Right ventricle myocardium superior (tissue), 1 donor: ENCODE data around the gene ANKRD52. TPM values are rescaled to one million over a fixed set of nuclear protein-coding genes. Genes with fewer than 3 reads are reported as not detected.
A peak's percentile ranks its signal among the peaks of the same experiment; 100 is the strongest.

Experiments
- ATAC-seq: fragments of 200-7000 bp; cut with Tn5 transposase; one replicate; pipeline ENCODE4 v1.9.1; 2020; ENCODE audit warnings: mild to moderate bottlenecking; ENCODE audit not compliant: poor library complexity
- DNase-seq: peaks from one replicate; pipeline ENCODE4 v3.0.0-alpha.2; 2020
- intact Hi-C: fragments of 100-400 bp; cut with DNase I; formaldehyde crosslinking; loops from one replicate; pipeline ENCODE4 v1.11.2; 2022
- total RNA-seq: library from RNA; stranded (reverse); fragmentation: NEBNext Ultra II Directional; extraction: Animal tissue kit (Norgen Biotek cat#: 25700); gene quantifications from one replicate; pipeline ENCODE4 v1.2.1, GENCODE V29; 2021
- donor health status: DM: no; HTN: yes; CAD: no; lungs with severe emphysema.

Gene ANKRD52
- total RNA-seq, 1 donor from 2014 or later = 24.6 TPM

DNA sequence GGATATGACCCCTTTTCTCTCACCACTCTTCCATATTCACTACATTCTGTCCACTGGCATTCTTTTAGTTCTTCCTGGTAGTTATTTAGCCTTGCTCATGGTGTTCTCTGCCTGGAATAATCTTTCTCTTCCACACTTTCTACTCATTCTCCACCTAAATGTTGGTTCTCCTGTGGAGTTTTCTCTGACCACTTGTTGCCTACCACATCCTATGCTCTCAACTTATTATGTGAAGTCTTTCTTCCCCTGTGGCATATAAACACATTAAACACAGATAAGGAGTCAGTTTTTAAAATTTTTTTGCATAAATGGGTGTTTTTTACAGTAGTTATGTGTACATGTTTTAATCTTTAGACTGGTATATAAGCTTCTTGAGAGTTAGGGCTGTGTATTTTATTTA is 65.6 kb downstream of the ANKRD52 start:
- intact Hi-C loops = loop anchor here (5.0 kb wide), 1 partner anchor 275 kb away; the partner anchor contains the start of gene SPRYD4
- no peak for DNase-seq
- no peak for ATAC-seq

DNA sequence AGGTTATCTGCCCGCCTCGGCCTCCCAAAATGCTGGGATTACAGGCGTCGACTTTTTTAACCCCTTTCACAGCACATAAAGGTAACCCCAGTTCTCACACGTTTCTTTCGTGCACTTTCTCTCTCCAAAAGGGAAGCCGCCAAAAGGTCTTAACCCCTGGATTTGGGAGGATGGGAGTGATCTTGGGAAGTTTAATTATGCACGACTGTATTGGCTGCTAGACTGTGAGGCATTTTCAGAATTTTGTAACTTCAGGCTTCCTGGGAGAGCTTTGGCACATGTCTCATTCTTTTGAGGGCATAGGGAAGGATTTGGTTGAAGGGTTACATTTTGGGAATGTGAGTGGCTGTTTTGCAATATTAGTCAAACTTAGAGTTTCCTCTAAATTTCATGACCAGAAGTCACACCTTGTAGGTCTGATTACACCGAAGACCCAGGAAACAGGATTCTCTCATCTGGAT is 67.5 kb downstream of the ANKRD52 start:
- no peak for ATAC-seq
- no peak for DNase-seq
- intact Hi-C loops = loop anchor here (2.0 to 5.0 kb wide), 2 partner anchors 32 to 277 kb away; partner anchors contain the start of gene SPRYD4

- peak; percentile 68 for ATAC-seq
- DNase-seq = peak; percentile 81
- intact Hi-C loops = loop anchor here (2.0 to 5.0 kb wide), 3 partner anchors 33 to 277 kb away; partner anchors contain the start of genes SPRYD4 and ZC3H10
Observed at GRCh38 chr12:56189918-56190694, 68.1 kb downstream of the ANKRD52 start.

DNA sequence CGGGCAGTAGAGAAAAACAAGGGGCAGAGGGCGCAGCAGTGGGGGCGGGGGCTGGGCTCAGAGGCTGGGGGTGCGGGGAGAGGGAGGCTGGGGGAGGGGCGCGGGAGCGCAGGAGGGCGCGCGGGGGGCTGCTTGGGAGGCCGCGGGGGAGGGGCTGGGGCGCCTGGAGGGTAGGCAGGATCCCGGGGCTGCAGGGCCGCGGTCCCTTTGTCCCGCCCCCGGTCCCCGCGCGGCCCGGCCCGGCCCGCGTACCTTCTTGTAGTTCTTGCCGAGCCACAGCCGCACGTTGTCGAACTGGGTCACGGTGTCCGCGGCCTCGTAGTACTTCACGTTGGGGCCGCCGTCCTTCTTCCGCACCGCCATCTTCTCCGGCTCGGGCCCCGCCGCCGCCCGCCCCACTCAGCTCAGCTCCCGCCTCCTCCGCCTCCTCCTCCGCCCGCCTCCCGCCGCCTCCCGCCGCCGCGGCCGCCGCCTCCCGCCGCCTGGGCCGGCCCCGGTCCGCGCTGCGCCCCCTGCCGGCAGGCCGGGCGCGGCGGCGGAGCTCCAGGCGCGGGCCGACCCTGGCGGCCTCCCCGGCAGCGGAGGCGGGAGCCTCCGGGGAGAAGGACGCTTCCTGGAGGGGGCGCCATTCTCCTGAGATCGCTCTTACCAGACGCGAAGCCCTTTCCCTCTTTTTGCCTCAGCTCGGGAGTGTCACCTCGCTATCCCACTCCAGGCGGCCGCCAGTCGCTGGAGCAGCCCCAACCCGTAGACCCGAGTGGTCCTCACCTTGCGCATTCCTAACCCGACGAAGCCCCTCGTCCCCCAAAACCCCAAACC is 68.9 kb downstream of the ANKRD52 start, which contains the start of gene SMARCC2:
Gene SMARCC2, minus strand, starts transcription at position 385 of the 819 bp plus-strand sequence. Its CDS starts 22 bp downstream, at position 363.
- DNase-seq (peak; percentile 92), ATAC-seq (peak; percentile 90)
- intact Hi-C loops = loop anchor here (2.0 kb wide), 1 partner anchor 71 kb away; the partner anchor contains the start of gene ZC3H10

DNA sequence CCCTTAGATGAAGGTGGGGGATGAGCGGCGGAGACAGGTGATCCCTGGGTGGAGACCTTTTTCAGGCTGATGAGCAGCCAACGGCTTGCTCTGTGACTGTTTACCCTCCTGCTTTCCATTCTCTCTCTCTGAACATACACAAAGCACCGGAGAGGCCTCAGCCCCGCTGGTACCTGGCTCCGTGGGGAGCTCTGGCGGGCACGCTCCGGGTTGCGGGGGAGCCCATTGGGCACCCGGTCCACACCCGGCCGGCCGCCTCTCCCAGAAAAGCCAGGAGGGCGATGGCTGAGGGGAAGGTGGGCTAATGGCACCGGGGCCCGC is 69.4 kb downstream of the ANKRD52 start:
- no peak for DNase-seq
- ATAC-seq = peak; percentile 4
- intact Hi-C loops = loop anchor here (2.0 kb wide), 1 partner anchor 70 kb away; the partner anchor contains the start of gene ZC3H10

GRCh38 chr12:56188131-56188777 is 69.9 kb downstream of the ANKRD52 start:
- intact Hi-C loops = loop anchor here (2.0 kb wide), 1 partner anchor 69 kb away; the partner anchor contains the start of gene ZC3H10
- no peak for DNase-seq
- ATAC-seq = no peak

Other genes with a start within 250 kb of the ANKRD52 start
- 7.0 TPM for gene IKZF4, start 237.3 kb downstream of the ANKRD52 start, total RNA-seq
- 34.6 TPM for gene RPS26, start 216.5 kb downstream of the ANKRD52 start, total RNA-seq
- 4.8 TPM for gene ERBB3, start 178.2 kb downstream of the ANKRD52 start, total RNA-seq
- gene PA2G4, start 153.8 kb downstream of the ANKRD52 start, total RNA-seq = 68.0 TPM
- 1,888 TPM for gene RPL41, start 141.8 kb downstream of the ANKRD52 start, total RNA-seq
- 5.8 TPM for gene ZC3H10, start 140.1 kb downstream of the ANKRD52 start, total RNA-seq
- 27.0 TPM for gene ESYT1, start 130.1 kb downstream of the ANKRD52 start, total RNA-seq
- gene MYL6B, start 105.8 kb downstream of the ANKRD52 start, total RNA-seq = 42.7 TPM
- gene MYL6, start 100.0 kb downstream of the ANKRD52 start, total RNA-seq = 513 TPM
- 63.4 TPM for gene SMARCC2, start 68.9 kb downstream of the ANKRD52 start, total RNA-seq
- 48.1 TPM for gene RNF41, start 36.5 kb downstream of the ANKRD52 start, total RNA-seq
- 18.8 TPM for gene NABP2, start 34.0 kb downstream of the ANKRD52 start, total RNA-seq
- gene SLC39A5, start 28.3 kb downstream of the ANKRD52 start, total RNA-seq = not detected
- 153 TPM for gene COQ10A, start 8.6 kb upstream of the ANKRD52 start, total RNA-seq
- 779 TPM for gene CS, start 41.9 kb upstream of the ANKRD52 start, total RNA-seq
- gene CNPY2, start 57.6 kb upstream of the ANKRD52 start, total RNA-seq = 31.2 TPM
- gene PAN2, start 75.6 kb upstream of the ANKRD52 start, total RNA-seq = 38.6 TPM
- gene IL23A, start 80.5 kb upstream of the ANKRD52 start, total RNA-seq = not detected
- 28.3 TPM for gene STAT2, start 101.7 kb upstream of the ANKRD52 start, total RNA-seq
- not detected for gene APOF, start 104.5 kb upstream of the ANKRD52 start, total RNA-seq
- 2.7 TPM for gene TIMELESS, start 191.0 kb upstream of the ANKRD52 start, total RNA-seq
- not detected for gene MIP, start 196.3 kb upstream of the ANKRD52 start, total RNA-seq
- 2.9 TPM for gene SPRYD4, start 210.2 kb upstream of the ANKRD52 start, total RNA-seq
- gene GLS2, start 229.8 kb upstream of the ANKRD52 start, total RNA-seq = 0.40 TPM